ENCODE results near the gene ANKRD55.
"Not testable (repeated sequence)": the region's sequence is repeated elsewhere in the genome, so short reads cannot be mapped to it uniquely, and the experiment has no call there.

ANKRD55 gene

DNA sequence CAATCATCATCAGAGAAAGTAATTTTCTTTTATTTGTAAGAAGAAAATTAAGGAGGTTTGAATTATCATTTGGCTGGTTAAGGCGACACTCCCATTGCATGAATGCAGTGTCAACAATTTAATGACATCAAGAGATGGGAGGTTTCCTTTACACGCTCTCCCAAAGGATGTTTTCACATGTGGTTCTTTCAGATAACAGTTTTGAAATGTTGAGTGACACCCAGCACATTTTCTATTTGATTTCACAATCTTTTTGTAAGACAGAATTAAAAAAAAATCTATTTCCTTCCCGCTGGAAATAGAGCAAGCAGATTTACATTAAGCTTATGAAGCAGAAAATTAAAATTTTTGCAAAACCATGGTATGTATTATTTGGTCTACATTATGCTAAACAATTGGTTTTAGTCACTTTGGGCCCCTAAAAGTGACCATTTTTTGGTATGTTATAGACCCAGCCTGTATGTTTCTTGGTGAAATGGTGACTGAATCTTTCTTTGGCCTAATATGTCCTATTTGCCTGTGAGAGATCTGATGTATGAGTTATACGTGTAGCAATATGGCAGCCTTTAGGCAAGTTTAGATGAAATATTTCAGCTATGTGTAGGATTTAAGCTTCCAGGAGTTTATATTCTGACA lies 18.9 kb upstream of the ANKRD55 start:
- no peak for DNase-seq

DNA sequence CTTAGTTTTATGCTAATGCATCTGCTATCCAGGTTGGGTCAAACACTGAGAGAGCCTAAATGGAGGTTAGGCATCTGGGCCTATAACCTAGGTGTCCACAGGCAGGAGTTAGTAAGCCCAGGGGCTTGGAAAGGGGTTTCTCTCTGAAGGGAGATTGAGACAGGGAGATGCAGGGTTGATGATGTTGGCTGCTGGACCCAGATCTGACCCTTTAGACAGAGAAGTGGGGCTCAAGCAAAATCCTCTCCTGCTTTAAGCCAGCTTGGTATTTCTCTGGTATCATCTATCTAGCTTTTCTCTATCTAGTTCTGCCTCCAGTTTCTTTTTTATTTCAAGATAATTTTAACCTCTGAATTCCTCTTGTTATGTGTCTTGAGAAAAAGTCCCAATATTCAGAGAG lies 18.3 kb upstream of the ANKRD55 start:
- DNase-seq: no peak

DNA sequence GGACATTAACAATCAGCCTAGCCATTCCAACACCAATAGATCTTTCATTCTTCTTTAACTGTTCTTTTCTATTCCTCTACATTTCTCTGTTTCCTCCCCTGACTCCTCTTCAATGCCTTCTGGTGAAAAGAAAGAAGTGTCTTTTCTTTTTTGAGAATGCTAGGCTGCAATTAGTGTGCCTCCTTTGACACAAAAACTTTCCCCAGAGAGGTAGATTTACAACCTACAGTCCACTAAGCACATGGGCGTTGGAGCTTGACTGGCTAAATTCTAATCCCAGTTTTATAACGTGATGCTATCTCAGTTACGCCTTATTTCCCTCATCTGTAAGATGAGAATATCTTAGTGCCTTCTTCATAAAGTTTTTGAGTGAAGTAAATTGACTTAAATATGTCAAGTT lies 16.9 kb upstream of the ANKRD55 start:
- no peak for DNase-seq

DNA sequence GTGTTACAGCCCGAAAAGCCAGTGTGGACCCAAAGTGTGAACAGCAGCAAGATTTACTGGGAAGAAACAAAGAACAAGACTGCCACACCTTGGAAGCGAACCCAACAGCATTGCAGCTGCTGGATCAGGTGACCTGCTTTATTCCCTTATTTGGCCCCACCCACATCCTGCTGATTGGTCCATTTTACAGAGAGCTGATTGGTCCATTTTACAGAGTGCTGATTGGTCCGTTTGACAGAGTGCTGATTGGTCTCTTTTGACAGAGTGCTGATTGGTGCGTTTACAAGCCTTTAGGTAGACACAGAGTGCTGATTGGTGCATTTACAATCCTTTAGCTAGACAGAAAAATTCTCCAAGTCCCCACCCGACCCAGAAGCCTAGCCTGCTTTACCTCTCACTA lies 16.0 kb upstream of the ANKRD55 start:
- DNase-seq: not testable (repeated sequence)

DNA sequence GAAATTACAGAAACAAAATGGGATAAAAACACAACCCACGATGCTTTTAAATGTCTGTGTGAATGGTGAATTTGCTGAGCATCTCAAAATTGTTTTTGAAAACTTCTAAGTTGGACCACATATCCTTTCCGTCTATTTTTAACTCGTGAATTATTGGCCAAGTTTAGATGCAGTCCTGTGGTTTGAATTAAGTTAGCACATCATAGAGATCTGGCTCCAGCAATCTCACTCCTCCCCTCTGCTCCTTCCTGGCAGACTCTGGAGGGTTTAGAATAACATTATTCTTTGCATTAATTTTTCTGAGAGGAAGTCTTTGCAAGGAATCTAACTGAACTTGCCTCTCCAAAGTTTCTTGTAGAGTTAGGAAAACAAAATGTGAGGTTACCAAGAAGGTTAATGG lies 14.5 kb upstream of the ANKRD55 start:
- no peak for DNase-seq

DNA sequence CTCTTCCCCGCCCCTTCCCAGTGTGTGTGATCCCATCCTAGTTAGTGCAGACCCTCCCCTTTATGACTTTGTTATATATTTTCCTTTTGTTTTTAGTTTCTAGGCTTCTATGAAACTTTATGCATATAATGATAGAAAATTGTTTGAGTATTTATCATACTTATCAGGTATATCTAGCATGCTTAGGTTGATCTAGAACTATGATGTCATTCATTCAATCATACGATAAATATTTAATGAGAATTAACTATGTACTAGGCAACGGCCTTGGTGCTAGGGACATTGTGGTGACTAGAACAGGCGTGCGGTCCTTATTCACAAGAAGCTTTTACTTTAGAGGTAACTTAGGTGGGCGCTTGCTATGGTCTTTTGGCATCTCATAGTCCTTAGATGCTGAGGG lies 13.6 kb upstream of the ANKRD55 start:
- DNase-seq: no peak

DNA sequence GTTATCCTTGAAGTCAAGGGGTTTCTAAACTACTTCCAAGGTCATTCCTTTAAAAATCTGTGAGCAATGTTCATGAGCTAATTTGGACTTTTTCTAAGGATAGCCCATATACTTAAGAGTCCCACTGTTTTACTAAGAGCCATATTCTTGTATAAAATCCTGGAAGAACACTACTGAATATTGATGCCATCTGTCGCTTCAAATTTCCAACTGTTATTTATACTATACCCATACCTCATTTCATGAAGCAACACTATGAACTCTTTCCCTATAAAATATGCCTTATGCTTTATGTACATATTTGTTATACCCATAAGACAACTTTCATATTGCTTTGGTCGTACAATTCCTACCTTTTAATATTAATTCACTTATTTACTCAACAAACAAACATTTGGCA lies 12.4 kb upstream of the ANKRD55 start:
- no peak for DNase-seq

DNA sequence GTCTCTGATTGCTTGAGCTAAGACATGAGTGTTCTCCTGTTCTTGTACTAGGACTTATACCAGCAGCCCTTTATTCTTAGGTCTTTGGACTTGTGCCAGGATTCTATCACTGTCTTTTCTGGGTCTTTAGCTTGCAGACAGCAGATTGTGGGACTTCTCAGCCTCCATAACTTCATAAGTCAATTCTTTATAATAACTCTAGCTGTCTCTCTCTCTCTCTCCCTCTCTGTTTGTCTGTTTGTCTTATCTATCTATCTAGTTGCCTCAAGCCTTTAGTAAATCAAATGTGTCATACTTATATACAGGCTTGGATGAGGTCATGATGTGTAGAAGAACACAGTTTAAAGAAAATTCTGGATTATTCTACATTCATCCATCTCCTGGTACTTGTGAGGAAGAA lies 11.5 kb upstream of the ANKRD55 start:
- no peak for DNase-seq

DNA sequence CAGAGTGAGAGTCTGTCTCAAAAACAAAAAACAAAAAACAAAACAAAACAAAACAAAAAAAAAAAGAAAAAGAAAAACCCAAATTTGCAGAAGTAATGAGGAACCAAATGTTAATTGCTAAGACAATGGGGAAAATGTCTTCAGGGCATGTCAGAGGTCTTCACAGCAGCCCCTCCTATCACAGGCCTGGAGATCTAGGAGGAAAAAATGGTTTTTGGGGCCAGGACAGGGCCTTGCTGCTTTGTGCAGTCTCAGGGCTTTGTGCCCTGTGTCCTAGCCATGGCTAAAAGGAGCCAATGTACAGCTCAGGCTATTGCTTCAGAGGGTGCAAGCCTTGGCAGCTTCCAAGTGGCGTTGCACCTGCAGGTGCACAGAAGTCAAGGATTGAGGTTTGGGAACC lies 9.1 kb upstream of the ANKRD55 start:
- DNase-seq: not testable (repeated sequence)

DNA sequence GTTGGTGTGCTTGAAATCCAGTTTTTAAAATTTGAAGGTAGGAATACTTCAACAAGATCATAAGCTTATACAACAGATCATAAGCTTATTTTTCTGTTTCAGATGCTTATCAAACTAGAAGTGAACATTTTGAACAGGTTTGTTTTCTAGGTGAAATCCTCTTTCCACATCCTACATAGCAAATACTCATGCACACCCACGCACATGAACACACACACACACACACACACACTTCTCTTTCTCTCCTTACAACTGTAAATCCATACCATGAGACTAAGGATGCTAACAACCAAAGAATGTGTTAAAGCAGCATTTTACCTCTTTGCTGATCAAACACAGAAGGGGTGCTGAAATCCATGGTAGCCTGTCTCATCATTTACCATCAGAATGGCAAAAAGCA lies 592 bp downstream of the ANKRD55 start:
- DNase-seq: no peak

DNA sequence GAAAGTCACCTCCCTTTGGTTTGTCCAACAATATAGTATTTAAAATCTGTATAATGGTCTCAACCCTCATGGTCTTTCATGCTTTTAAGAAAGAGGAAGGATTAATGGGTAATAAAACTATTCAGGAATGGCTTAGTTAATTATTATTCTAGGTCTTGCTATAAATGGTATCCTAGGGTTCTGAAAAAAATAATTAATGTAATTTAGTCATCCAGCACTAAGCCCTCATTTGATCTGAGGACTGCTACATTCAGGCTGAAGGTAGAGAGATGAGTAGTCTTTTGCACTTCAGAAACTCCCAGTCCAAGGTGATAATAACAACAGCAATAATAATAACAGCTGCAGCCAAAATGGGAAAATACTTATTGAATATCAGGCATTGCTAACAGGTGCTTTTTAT lies 2.6 kb downstream of the ANKRD55 start:
- no peak for DNase-seq

DNA sequence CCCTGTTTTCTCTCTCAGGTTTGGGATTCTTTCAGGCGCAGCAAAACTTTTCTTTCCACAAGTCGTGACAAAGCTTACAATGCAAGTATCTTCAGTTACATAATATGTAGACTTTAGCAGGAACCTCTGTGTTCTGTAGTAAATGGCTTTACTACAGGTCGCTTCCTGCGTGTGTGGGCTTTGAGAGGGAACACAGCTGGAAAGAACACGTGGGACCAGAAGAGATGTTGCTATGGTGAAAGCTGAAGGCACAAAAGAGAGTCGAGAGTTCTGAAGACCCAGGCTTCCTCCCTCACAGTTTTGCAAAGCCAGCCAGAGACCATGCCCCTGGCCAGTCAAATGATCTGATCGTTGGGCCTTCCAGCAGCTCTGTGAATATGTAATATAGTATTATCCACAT lies 4.0 kb downstream of the ANKRD55 start:
- no peak for DNase-seq

DNA sequence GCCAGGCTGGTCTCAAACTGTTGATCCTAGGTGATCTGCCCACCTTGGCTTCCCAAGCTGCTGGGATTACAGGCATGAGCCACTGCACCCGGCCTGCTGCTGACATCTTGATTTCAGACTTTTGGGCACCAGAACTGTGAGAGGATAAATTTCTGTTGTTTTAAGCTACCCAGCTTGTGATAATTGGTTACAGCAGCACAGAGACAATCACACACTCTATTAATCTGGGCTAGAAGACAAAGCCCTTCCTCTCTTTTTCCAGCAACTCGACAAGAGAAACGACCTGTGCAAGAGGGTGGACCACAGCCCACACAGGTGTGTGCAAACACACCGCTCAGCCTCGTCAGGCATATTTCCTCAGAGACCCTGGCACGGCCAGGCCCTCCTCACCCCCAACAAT lies 4.5 kb downstream of the ANKRD55 start:
- DNase-seq: no peak

DNA sequence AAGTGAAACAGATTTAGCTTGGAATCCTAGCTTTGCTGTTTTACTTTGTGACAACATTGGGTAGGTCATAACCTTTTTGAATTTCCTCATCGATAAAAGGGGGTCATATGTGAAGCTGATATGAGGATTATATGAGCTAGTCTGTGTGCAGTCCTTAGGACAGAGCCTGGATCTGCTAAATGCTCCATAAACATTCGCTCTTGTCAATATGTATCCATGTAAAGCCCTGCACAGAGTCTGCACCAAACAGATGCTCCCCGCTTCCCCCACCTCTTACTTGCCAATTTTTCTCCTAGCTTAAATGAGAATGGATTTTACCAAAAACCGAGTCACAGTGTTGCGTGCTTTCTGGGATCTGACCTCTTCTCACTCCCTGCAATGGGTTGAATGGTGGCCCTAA lies 5.4 kb downstream of the ANKRD55 start:
- no peak for DNase-seq

DNA sequence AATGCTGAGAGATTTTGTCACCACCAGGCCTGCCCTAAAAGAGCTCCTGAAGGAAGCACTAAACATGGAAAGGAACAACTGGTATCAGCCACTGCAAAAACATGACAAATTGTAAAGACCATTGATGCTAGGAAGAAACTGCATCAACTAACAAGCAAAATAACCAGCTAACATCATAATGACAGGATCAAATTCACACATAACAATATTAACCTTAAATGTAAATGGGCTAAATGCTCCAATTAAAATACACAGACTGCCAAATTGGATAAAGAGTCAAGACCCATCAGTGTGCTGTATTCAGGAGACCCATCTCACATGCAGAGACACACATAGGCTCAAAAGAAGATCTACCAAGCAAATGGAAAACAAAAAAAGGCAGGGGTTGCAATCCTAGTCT lies 9.8 kb downstream of the ANKRD55 start:
- DNase-seq: not testable (repeated sequence)

DNA sequence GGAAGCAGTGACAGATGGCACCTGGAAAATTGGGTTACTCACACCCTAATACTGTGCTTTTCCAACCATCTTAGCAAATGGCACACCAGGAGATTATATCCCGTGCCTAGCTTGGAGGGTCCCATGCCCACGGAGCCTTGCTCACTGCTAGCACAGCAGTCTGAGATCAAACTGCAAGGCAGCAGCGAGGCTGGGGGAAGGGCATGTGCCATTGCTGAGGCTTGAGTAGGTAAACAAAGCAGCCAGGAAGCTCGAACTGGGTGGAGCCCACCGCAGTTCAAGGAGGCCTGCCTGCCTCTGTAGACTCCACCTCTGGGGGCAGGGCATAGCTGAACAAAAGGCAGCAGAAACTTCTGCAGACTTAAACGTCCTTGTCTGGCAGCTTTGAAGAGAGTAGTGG lies 11.5 kb downstream of the ANKRD55 start:
- not testable (repeated sequence) for DNase-seq

DNA sequence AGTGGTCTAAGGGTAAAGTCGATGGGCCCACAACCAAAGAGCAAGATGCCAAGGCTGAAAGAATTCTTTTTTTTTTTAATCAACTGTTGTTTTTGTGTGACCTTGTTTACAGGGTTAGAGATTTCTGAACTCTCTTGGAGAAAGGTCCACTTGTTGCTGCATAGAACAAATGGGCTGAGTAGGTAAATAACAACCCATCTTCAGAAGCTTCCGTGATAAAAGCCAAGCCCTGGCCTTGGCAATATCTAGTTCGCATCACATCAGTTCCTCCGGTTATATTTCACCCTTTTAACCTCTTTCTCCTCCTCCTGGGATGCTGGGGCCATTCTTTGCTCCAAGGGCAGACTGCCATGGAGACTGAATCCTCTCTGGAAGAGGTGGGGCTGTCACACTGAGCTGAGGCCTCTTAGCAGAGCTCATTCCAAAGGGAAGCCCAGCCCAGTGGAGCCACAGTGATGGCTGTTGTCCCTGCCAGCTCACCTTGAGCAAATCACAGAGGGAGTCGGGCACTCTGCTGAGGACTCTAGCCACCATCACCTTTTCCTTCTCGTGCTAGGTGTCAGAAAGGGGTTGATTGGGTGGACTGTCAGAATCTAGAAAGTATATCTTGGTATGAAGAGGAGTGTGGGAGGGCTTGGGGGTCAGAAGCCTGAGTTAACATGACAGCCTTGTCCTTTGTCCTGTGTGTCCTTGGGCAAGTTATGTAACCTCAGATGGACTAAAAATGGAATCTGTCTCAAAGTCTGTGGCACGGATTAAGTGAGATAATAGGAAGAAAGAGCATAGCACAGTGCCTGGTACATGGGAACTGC lies 17.9 kb downstream of the ANKRD55 start:
- DNase-seq: no peak

DNA sequence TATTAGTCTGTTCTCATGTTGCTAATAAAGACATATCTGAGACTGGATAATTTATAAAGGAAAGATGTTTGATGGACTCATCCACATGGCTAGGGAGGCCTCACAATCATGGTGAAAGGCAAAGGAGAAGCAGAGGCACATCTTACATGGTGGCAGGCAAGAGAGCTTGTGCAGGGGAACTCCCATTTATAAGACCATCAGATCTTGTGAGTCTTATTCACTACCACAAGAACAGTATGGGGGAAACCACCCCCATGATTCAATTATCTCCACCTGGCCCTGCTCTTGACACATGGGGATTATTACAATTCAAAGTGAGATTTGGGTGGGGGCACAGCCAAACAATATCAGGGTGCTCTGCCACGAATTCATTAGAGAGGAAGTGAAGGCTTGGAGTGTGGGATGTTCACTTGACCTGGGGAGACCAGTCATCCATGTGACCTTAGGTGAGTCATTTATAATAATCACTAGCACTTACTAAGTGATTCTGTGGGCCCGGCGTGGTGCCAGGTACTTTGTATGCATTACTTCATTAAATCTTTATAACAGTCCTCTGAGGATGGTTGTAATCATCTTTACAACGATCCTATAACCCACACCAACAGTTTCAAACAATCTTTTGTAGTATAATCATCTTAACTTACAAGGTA lies 19.1 kb downstream of the ANKRD55 start:
- DNase-seq: not testable (repeated sequence)

DNA sequence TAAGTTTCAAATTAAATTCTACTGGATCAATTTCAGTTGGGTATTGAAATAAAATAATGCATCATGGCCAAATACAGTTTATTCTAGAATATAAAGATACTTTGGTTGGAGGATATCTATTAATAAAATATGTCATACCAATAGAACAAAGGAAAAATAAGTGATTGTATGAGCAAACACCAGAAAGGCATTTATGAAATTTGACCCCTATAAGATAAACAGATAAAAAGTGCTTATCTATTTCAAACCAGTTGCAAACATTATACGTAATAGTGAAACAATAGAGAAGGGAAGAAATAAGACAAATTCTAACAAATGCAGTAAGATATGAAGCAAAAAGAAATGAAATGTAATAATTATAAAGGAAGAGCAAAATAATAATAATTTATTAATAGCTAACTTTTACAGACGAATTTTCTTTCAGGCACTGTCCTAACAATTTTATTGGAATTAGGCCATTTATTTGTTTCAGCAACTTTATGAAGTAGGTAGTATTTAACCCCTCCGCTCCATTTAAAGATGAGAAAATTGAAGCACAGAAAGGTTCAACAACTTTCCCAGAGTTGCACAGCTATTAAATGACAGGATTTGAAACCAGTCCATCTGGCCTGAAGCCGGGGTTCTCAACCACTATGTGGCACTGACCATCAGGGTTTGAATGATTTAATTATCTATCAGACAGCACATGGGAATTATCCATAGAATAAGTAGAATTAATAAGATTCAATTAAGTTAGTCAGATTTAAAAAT lies 20.8 kb downstream of the ANKRD55 start:
- DNase-seq: no peak

DNA sequence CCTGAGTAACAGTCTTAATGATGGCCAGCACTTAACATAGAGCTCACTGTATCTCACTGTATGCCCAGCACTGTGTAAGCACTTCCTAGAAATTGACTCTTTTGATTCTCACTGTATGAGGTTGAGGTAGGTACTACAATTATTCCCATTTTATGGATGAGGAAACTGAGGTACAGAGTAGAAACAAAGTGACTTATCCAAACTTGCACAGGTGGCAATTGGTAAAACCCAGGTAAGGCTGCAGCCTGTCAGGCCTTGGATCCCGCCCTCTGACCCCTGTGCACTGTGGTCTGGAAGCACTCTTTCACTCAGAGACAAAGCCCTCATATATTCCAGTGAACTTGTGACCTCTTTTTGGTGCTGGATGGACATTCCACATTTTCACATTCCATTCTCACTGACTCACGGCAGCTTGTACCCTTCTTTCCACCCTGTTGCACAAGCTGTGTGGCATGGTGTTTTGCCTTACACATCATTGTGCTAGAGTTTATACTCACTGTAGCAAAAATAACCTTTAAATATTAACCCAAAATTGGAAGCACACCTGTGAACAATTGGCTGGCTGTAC lies 21.7 kb downstream of the ANKRD55 start:
- no peak for DNase-seq

DNA sequence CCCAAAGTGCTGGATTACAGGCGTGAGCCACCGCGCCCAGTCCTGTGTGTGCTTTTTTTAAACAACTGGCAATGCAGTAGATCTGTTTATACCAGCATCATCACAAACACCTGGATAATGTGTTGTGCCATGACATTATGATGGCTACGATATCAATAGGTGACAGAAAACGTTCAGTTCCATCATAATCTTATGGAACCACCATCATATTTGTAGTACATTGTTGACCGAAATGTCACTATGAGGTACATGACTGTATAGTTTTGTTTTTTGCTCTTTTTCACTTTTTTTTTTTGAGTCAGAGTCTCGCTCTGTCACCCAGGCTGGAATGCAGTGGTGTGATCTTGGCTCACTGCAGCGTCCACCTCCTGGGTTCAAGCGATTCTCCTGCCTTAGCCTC lies 24.4 kb downstream of the ANKRD55 start:
- no peak for DNase-seq

DNA sequence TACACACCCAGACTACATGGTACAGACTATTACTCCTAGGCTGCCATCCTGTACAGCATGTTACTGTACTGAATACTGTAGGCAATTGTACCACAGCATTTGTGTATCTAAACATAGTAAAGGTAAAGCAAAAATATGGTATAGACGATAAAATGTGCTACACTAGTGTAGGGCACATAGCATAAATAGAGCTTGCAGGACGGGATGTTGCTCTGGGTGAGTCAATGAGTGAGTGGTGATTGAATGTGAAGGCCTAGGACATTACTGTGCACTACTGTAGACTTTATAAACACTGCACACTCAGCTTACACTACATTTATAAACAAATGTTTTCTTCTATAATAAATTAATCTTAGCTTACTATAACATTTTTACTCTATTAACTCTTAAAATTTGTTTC lies 25.6 kb downstream of the ANKRD55 start:
- DNase-seq: no peak
